Astrocyte of the cerebellum (primary cell): ENCODE measurements around the gene DSCAML1.

Experiments
- DNase-seq: peaks from one replicate; pipeline ENCODE4 v3.0.0-alpha.2; 2011; ENCODE audit warnings: low read depth
- H3K4me3 ChIP-seq: 2 replicates; pipeline ENCODE4 v1.5.1; 2011; ENCODE audit warnings: mild to moderate bottlenecking, low read depth, low read length, moderate library complexity
- in situ Hi-C: cut with HindIII; loops from 2 replicates; pipeline ENCODE4 v1.10.0; 2017; ENCODE audit warnings: low sequenced_read_pairs
- TF ChIP-seq, protein P1 (sequence below): IDR thresholded peaks from 2 replicates; pipeline ENCODE4 v1.5.1; 2012; ENCODE audit warnings: low read length, low read depth, moderate library complexity, mild to moderate bottlenecking; ENCODE audit errors: missing control alignments

Gene DSCAML1

DNA sequence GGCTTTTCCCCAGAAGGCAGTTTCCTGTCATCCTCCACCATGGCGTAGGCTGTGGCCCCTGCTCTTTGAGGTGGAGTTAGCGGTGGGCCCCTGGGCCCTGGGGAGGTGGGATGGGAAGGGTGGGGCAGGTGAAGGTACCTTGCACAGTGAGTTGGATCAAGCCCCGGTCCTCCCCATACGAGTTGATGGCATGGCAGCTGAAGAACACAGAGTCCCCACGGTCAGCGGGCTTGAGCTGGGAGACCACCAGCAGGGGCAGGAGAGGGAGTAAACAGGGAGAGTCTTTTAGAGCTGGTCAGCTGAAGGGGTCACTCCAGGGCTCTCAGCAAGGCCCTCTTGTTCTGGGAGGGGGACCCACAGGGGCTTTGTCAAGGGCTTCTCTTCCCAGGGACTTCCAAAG lies 316.0 kb downstream of the DSCAML1 start:
- TF ChIP-seq, protein P1, sequence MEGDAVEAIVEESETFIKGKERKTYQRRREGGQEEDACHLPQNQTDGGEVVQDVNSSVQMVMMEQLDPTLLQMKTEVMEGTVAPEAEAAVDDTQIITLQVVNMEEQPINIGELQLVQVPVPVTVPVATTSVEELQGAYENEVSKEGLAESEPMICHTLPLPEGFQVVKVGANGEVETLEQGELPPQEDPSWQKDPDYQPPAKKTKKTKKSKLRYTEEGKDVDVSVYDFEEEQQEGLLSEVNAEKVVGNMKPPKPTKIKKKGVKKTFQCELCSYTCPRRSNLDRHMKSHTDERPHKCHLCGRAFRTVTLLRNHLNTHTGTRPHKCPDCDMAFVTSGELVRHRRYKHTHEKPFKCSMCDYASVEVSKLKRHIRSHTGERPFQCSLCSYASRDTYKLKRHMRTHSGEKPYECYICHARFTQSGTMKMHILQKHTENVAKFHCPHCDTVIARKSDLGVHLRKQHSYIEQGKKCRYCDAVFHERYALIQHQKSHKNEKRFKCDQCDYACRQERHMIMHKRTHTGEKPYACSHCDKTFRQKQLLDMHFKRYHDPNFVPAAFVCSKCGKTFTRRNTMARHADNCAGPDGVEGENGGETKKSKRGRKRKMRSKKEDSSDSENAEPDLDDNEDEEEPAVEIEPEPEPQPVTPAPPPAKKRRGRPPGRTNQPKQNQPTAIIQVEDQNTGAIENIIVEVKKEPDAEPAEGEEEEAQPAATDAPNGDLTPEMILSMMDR = no peak
- no peak for DNase-seq
- H3K4me3 ChIP-seq = no peak overlapping the region
- in situ Hi-C loops = no loop called here

DNA sequence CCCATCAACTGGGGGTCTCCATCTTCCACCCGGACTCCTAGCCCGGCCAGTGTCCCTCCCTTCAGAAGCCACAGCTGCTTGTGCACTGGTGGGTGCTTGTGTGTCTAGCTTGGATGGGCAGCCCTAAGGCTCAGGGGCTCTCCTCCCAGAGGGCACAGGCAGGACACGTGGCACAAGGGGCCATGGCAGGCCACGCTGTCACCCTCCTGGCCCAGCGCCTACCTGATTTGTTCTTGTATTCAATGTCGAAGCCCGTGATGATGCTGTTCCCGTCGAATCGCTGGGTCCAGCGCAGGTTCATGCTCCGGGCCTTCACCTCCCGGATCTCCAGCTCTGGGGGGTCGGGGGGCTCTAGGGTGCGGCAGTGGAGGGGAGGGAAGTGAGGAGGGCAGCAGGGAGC lies 316.8 kb downstream of the DSCAML1 start:
- TF ChIP-seq, protein P1 = no peak
- in situ Hi-C loops = no loop called here
- DNase-seq = no peak
- no peak overlapping the region for H3K4me3 ChIP-seq

DNA sequence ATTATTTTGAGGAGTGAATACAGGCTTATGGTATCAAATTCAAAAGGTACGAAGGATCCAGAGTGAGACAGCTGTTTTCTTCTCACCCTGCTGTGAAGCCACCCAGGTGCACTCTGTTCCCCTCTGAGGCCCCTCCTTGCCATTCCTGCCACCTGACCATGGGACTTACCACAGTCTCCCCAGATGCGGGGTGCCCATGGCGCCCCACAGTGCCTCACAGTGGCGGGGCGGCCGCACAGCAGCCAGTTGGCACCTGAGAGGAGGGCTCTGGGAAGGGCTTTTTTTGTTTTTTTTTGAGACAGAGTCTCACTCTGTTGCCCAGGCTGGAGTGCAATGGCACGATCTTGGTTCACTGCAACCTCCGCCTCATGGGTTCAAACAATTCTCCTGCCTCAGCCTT lies 317.6 kb downstream of the DSCAML1 start:
- in situ Hi-C loops = no loop called here
- no peak overlapping the region for H3K4me3 ChIP-seq
- TF ChIP-seq, protein P1 = no peak
- no peak for DNase-seq

GRCh38 chr11:117478926-117479325 lies 318.1 kb downstream of the DSCAML1 start:
- TF ChIP-seq, protein P1 = no peak
- H3K4me3 ChIP-seq = no peak overlapping the region
- DNase-seq = no peak
- in situ Hi-C loops = no loop called here

- in situ Hi-C loops = no loop called here
- TF ChIP-seq, protein P1 = no peak
- H3K4me3 ChIP-seq = no peak overlapping the region
- no peak for DNase-seq
Observed at GRCh38 chr11:117478126-117478860, 318.7 kb downstream of the DSCAML1 start.

- in situ Hi-C loops = no loop called here
- no peak overlapping the region for H3K4me3 ChIP-seq
- no peak for DNase-seq
- TF ChIP-seq, protein P1 = no peak
Observed at GRCh38 chr11:117477721-117478120, 319.3 kb downstream of the DSCAML1 start.
